HCT116 (cell line): Measurements from ENCODE around the gene CHSY3. TPM values are rescaled to one million over a fixed set of nuclear protein-coding genes. Genes with fewer than 3 reads are reported as not detected.
"Not testable (repeated sequence)": the region's sequence is repeated elsewhere in the genome, so short reads cannot be mapped to it uniquely, and the experiment has no call there.

Experiments
- ATAC-seq: fragments of 200-7000 bp; cut with Tn5 transposase; 2 replicates; pipeline ENCODE4 v1.9.1; 2020; ENCODE audit warnings: mild to moderate bottlenecking, moderate library complexity
- BruUV-seq: library from RNA; stranded (reverse); fragments of 400-500 nt; replicated peaks from 2 replicates; lab custom pipeline; 2021; lab: Mats Ljungman, UMichigan
- CTCF ChIA-PET: fragments of 300-600 bp; sonication (Branson Sonifier 250); formaldehyde crosslinking; loops from one replicate; lab custom pipeline; 2021; ENCODE audit warnings: antibody characterized with exemption; lab: Charles Lee
- POLR2A ChIA-PET: fragments of 300-600, 350-600 bp; sonication (Branson Sonifier 250); formaldehyde crosslinking; loops from one replicate; lab custom pipeline; 2021; ENCODE audit warnings: antibody characterized with exemption; lab: Charles Lee
- RAD21 ChIA-PET, 2 experiments: fragments of 300-600 bp; sonication (Branson Sonifier 250); formaldehyde crosslinking; loops; one replicate each; lab custom pipeline; 2023; ENCODE audit warnings: low total read pairs in 2 of 2; ENCODE audit not compliant: uncharacterized antibody in 2 of 2, unreplicated experiment in 2 of 2, low non-redundant PET in 1 of 2; lab: Charles Lee
- DNase-seq: peaks from one replicate; pipeline ENCODE4 v3.0.0-alpha.2; 2010; ENCODE audit warnings: low read depth, low spot score
- H2AFZ ChIP-seq: fragments of 200-600 bp; shearing (Covaris generic), sonication (generic); 2 replicates; pipeline ENCODE4 v1.6.1; 2017; ENCODE audit warnings: low read depth, mixed run types, mixed read lengths, antibody characterized with exemption, low read length; ENCODE audit not compliant: poor library complexity, severe bottlenecking
- H3K27ac ChIP-seq: 2 replicates; pipeline ENCODE4 v1.5.1; 2012; ENCODE audit warnings: low read depth, low read length
- H3K27me3 ChIP-seq: fragments of 200-600 bp; sonication (generic); 2 replicates; pipeline ENCODE4 v1.6.1; 2016; ENCODE audit warnings: mixed run types, low read length, mixed read lengths; ENCODE audit not compliant: insufficient read depth
- H3K36me3 ChIP-seq, 2 experiments: fragments of 200-500 bp in 1 of 2; fragments of 200-600 bp in 1 of 2; sonication (Bioruptor generic) in 1 of 2; sonication (generic) in 1 of 2; 2 replicates each; pipeline versions ENCODE4 v1.5.1 to v1.6.1; 2014 to 2016; ENCODE audit warnings: low read length in 2 of 2, inconsistent platforms in 1 of 2, mixed read lengths in 1 of 2, mixed run types in 1 of 2; ENCODE audit not compliant: insufficient read depth in 2 of 2, control insufficient read depth in 1 of 2
- H3K4me1 ChIP-seq, 2 experiments: fragments of 200-600 bp in 1 of 2; sonication (generic) in 1 of 2; 2 replicates each; pipeline versions ENCODE4 v1.5.1 to v1.6.1; 2012 to 2017; ENCODE audit warnings: low read length in 2 of 2, inconsistent platforms in 1 of 2, mild to moderate bottlenecking in 1 of 2, mixed read lengths in 1 of 2, mixed run types in 1 of 2, moderate library complexity in 1 of 2; ENCODE audit not compliant: insufficient read depth in 2 of 2, control insufficient read depth in 1 of 2
- H3K4me2 ChIP-seq: fragments of 200-600 bp; sonication (generic); 2 replicates; pipeline ENCODE4 v1.6.1; 2017; ENCODE audit warnings: mixed run types, low read length, mixed read lengths
- H3K4me3 ChIP-seq, 2 experiments: fragments of 200-600 bp in 1 of 2; sonication (generic) in 1 of 2; replicated peaks in 1 of 2; 2 replicates each; pipeline ENCODE4 v1.5.1; 2011 to 2016; ENCODE audit warnings: low read length in 2 of 2, control low read depth in 1 of 2, low read depth in 1 of 2, mild to moderate bottlenecking in 1 of 2, mixed read lengths in 1 of 2, mixed run types in 1 of 2
- H3K79me2 ChIP-seq: fragments of 200-600 bp; sonication (generic); 2 replicates; pipeline ENCODE4 v1.6.1; 2017; ENCODE audit warnings: mild to moderate bottlenecking, mixed run types, low read length, moderate library complexity, mixed read lengths; ENCODE audit not compliant: insufficient read depth
- H3K9ac ChIP-seq: fragments of 200-600 bp; sonication (generic); 2 replicates; pipeline ENCODE4 v1.6.1; 2016; ENCODE audit warnings: low read length, mixed read lengths
- H3K9me2 ChIP-seq: fragments of 200-600 bp; sonication (generic), shearing (Covaris generic); 2 replicates; pipeline ENCODE4 v1.6.1; 2017; ENCODE audit warnings: mixed run types, mild to moderate bottlenecking, moderate library complexity; ENCODE audit not compliant: insufficient read depth
- H3K9me3 ChIP-seq, 2 experiments: fragments of 200-500 bp in 1 of 2; fragments of 200-600 bp in 1 of 2; sonication (Bioruptor generic) in 1 of 2; sonication (generic) in 1 of 2; 2 replicates each; pipeline ENCODE4 v1.6.1; 2014 to 2017; ENCODE audit warnings: low read length in 2 of 2, mixed read lengths in 2 of 2, inconsistent platforms in 1 of 2, low read depth in 1 of 2, mild to moderate bottlenecking in 1 of 2, mixed run types in 1 of 2, moderate library complexity in 1 of 2; ENCODE audit not compliant: control insufficient read depth in 1 of 2, insufficient read depth in 1 of 2
- H4K20me1 ChIP-seq: fragments of 200-600 bp; sonication (generic), shearing (Covaris generic); 2 replicates; pipeline ENCODE4 v1.6.1; 2017; ENCODE audit warnings: mixed run types, mild to moderate bottlenecking, moderate library complexity; ENCODE audit not compliant: insufficient read depth
- CEBPB ChIP-seq: IDR thresholded peaks from 2 replicates; pipeline ENCODE4 v1.6.1; 2012; ENCODE audit warnings: low read depth
- EGR1 ChIP-seq: IDR thresholded peaks from 2 replicates; pipeline ENCODE4 v1.6.1; 2012; ENCODE audit warnings: low read depth
- ELF1 ChIP-seq: IDR thresholded peaks from 2 replicates; pipeline ENCODE4 v1.6.1; 2012; ENCODE audit warnings: low read depth, borderline replicate concordance
- EZH2 ChIP-seq: fragments of 200-600 bp; sonication (generic); IDR thresholded peaks from 2 replicates; pipeline ENCODE4 v1.6.1; 2017; ENCODE audit warnings: antibody characterized with exemption, mixed run types
- EZH2phosphoT487 ChIP-seq: fragments of 200-600 bp; IDR thresholded peaks from 2 replicates; pipeline ENCODE4 v1.6.1; 2018; ENCODE audit warnings: antibody characterized with exemption, borderline replicate concordance
- FOSL1 ChIP-seq: IDR thresholded peaks from 2 replicates; pipeline ENCODE4 v1.6.1; 2012; ENCODE audit warnings: low read depth
- JUND ChIP-seq: IDR thresholded peaks from 2 replicates; pipeline ENCODE4 v1.6.1; 2012
- RAD21 ChIP-seq: IDR thresholded peaks from 2 replicates; pipeline ENCODE4 v1.6.1; 2012; ENCODE audit warnings: low read depth, mild to moderate bottlenecking
- REST ChIP-seq: IDR thresholded peaks from 2 replicates; pipeline ENCODE4 v1.6.1; 2012; ENCODE audit warnings: low read depth
- SRF ChIP-seq: IDR thresholded peaks from 2 replicates; pipeline ENCODE4 v1.6.1; 2012; ENCODE audit warnings: low read depth
- TCF7L2 ChIP-seq: IDR thresholded peaks from 2 replicates; pipeline ENCODE4 v1.7.0; 2011; ENCODE audit warnings: borderline replicate concordance, inconsistent platforms; ENCODE audit not compliant: insufficient read depth, insufficient read length; ENCODE audit errors: extremely low read depth
- intact Hi-C: fragments of 100-400 bp; cut with micrococcal nuclease; formaldehyde crosslinking; loops from 2 replicates; pipeline ENCODE4 v1.10.0; 2022
- total RNA-seq: library from RNA; stranded (reverse); gene quantifications from one replicate; pipeline ENCODE4 v1.2.1, GENCODE V29; 2021; ENCODE audit not compliant: unreplicated experiment

CHSY3 gene
- total RNA-seq, 1 experiment from 2014 or later, result 2.3 TPM

GRCh38 chr5:130216286-130216685 lies 312.0 kb downstream of the CHSY3 start (continued):
- TF ChIP-seq EGR1, result no peak
- TF ChIP-seq ELF1, result no peak
- no peak for TF ChIP-seq EZH2phosphoT487
- TF ChIP-seq EZH2, result no peak
- no peak for TF ChIP-seq FOSL1
- no peak for TF ChIP-seq SRF
- TF ChIP-seq CEBPB, result no peak
- no peak for TF ChIP-seq JUND
- no peak for TF ChIP-seq RAD21

- TF ChIP-seq REST (no peak), TCF7L2 (peak; percentile 81)
- CTCF ChIA-PET, result no interaction called here
- no peaks in the 10 kb centered on the region for H3K36me3 ChIP-seq
- H4K20me1 ChIP-seq, result no peaks in the 10 kb centered on the region
- no peaks in the 10 kb centered on the region for H3K9me2 ChIP-seq
- no peaks in the 10 kb centered on the region for H3K9me3 ChIP-seq
- H3K4me1 ChIP-seq, result peaks cover 9 to 11% of the 10 kb centered on the region in 2 experiments
- DNase-seq, result no peak
- H3K27me3 ChIP-seq, result no peaks in the 10 kb centered on the region
- no TSS peak for BruUV-seq
- H2AFZ ChIP-seq, result no peak overlapping the region
- intact Hi-C loops, result no loop called here
- H3K4me2 ChIP-seq, result peak overlapping the region; percentile 47
- POLR2A ChIA-PET, result no interaction called here
- RAD21 ChIA-PET, result no interaction called here
- no peak overlapping the region for H3K4me3 ChIP-seq
- no peak; the same call in 1 of the 2 replicates for ATAC-seq
- H3K79me2 ChIP-seq, result no peaks in the 10 kb centered on the region
- H3K27ac ChIP-seq, result no peak overlapping the region
- H3K9ac ChIP-seq, result no peak overlapping the region
These were observed 318.3 kb downstream of the CHSY3 start for GRCh38 chr5:130222573-130222972.

GRCh38 chr5:130226556-130226955 lies 322.3 kb downstream of the CHSY3 start:
- DNase-seq, H3K4me3 ChIP-seq, H3K9me2 ChIP-seq, H3K79me2 ChIP-seq, CTCF ChIA-PET, H3K9ac ChIP-seq, BruUV-seq, H3K36me3 ChIP-seq, ATAC-seq, POLR2A ChIA-PET, intact Hi-C loops, H3K27ac ChIP-seq, H2AFZ ChIP-seq, H3K4me2 ChIP-seq, H4K20me1 ChIP-seq, H3K9me3 ChIP-seq, H3K27me3 ChIP-seq, RAD21 ChIA-PET: not testable (repeated sequence)
- peaks cover 9 to 11% of the 10 kb centered on the region in 2 experiments for H3K4me1 ChIP-seq
